Activated T-cell treated with anti-CD3 and anti-CD28 coated beads, Interleukin-2, amount 50 U/mL, for 24 hours (primary cell): ENCODE data around the gene ISX.
"Not testable (repeated sequence)": the region's sequence is repeated elsewhere in the genome, so short reads cannot be mapped to it uniquely, and the experiment has no call there.

Experiments used
- DNase-seq: peaks from one replicate; pipeline ENCODE4 v3.0.0-alpha.2; 2020
- H3K27ac Mint-ChIP-seq: 2 replicates; pipeline ENCODE4 v1.8.0; 2020; ENCODE audit warnings: mild to moderate bottlenecking, mixed read lengths
- H3K27me3 Mint-ChIP-seq: 2 replicates; pipeline ENCODE4 v1.8.0; 2020; ENCODE audit warnings: mixed read lengths
- H3K36me3 Mint-ChIP-seq: 2 replicates; pipeline ENCODE4 v1.8.0; 2020; ENCODE audit warnings: low read depth, mixed read lengths
- H3K4me1 Mint-ChIP-seq: 2 replicates; pipeline ENCODE4 v1.8.0; 2020; ENCODE audit warnings: low read depth, mixed read lengths
- H3K4me3 Mint-ChIP-seq: 2 replicates; pipeline ENCODE4 v1.8.0; 2020; ENCODE audit warnings: mild to moderate bottlenecking, moderate library complexity, mixed read lengths
- H3K9me3 Mint-ChIP-seq: 2 replicates; pipeline ENCODE4 v1.8.0; 2020; ENCODE audit warnings: mixed read lengths

Gene ISX

GRCh38 chr22:35065796-35066218 is at the start of gene ISX:
Gene ISX (plus strand): TSS chr22:35066158. CDS start chr22:35067088, 930 bp downstream.
- H3K9me3 Mint-ChIP-seq: no peaks in the 10 kb centered on the region
- H3K27ac Mint-ChIP-seq: no peak within 1 kb of the TSS
- no peak within 1 kb of the TSS for H3K4me3 Mint-ChIP-seq
- H3K36me3 Mint-ChIP-seq: no peaks in the 10 kb centered on the region
- no peak for DNase-seq
- H3K27me3 Mint-ChIP-seq: peaks cover 2% of the 10 kb centered on the region
- H3K4me1 Mint-ChIP-seq: peaks cover 2% of the 10 kb centered on the region

DNA sequence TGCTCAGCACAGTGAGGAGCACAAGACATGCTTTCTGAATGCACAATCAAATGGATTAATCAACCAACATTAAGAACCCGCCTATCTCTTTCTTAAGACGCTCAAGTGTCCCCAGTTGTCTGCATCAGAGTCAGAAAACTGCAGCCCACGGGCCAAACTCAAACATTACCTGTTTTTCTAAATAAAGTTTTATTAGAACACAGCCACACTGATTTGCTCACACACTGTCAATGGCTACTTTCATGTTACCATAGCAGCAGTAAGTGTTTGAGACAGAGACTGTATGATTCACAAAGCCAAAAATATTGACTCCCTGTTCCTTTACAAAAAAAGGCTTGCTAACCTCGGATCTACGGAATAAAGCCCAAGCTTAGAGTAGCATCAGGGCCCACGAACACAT is 49.0 kb upstream of the ISX start:
- Mint-ChIP-seq H3K4me1 (no peaks in the 10 kb centered on the region), H3K27ac (no peak overlapping the region), H3K27me3 (peaks cover 9% of the 10 kb centered on the region), H3K4me3 (no peak overlapping the region), H3K36me3 (no peaks in the 10 kb centered on the region), H3K9me3 (no peaks in the 10 kb centered on the region)
- no peak for DNase-seq

- H3K4me3 Mint-ChIP-seq: no peak overlapping the region
- H3K36me3 Mint-ChIP-seq: no peaks in the 10 kb centered on the region
- DNase-seq: no peak
- H3K9me3 Mint-ChIP-seq: no peaks in the 10 kb centered on the region
- H3K4me1 Mint-ChIP-seq: no peaks in the 10 kb centered on the region
- H3K27me3 Mint-ChIP-seq: peaks cover 20% of the 10 kb centered on the region
- no peak overlapping the region for H3K27ac Mint-ChIP-seq
Observed at GRCh38 chr22:35018995-35019394, 47.0 kb upstream of the ISX start.

DNA sequence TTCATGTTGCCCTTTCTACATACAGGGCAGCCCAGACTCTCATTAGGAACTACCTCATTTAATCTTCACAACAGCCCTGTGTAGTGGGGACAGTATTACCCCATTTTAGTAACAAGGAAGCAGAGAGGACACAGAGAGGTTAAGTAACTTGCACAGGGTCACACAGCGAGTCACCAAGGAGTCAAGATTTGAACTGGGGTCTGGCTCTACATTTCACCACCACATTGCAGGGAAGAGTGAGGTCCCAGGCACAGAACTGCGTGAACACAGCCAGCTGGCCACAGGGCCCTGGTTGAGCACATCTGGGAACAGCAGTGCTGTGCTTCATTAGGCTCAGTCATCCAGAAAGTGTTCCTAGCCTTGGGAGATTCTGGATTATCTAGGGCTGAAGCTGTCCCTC is 45.4 kb upstream of the ISX start:
- Mint-ChIP-seq H3K4me3 (no peak overlapping the region), H3K27ac (no peak overlapping the region), H3K9me3 (no peaks in the 10 kb centered on the region), H3K4me1 (no peaks in the 10 kb centered on the region), H3K27me3 (peaks cover 31% of the 10 kb centered on the region), H3K36me3 (no peaks in the 10 kb centered on the region)
- no peak for DNase-seq

DNA sequence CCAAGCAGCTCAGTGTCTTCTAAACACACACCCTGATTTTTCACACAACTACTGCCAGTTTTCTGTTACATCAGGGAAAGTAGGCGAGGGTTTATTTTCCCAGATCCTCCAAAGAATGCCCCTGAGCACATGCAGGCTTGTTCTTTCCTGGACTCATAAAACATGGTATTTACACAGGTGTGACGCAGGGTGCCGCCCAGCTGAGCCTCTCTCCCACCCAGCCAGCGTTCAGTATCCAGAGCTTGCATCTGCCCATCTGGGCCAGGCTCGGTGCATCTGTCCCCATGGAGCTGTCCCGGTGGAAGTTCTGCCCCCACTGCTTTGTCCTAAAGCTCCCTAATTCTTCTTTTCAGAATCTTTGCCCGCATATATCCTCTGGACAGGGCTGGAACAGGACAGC is 44.8 kb upstream of the ISX start:
- H3K4me3 Mint-ChIP-seq: no peak overlapping the region
- no peaks in the 10 kb centered on the region for H3K4me1 Mint-ChIP-seq
- H3K36me3 Mint-ChIP-seq: no peaks in the 10 kb centered on the region
- H3K9me3 Mint-ChIP-seq: no peaks in the 10 kb centered on the region
- H3K27me3 Mint-ChIP-seq: peaks cover 36% of the 10 kb centered on the region
- DNase-seq: no peak
- no peak overlapping the region for H3K27ac Mint-ChIP-seq

DNA sequence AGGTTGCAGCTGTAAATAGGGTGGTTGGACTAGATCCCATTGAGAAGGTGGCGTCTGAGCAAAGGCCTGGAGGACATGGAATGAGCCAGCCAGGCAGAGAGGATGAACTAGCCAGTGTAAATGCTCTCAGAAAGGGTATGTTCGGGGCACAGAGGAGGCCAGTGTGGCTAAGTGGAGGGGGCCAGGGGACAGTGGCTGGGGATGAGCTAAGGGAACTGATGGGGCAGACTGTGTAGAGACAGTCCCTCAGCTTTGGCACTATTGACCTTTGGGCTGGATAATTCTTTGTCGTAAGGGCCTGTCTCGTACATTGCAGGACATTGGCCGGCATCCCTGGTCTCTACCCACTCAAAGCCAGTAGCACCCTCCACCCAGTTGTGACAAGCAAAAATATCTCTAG is 43.7 kb upstream of the ISX start:
- Mint-ChIP-seq H3K27ac (no peak overlapping the region), H3K4me3 (no peak overlapping the region), H3K36me3 (no peaks in the 10 kb centered on the region), H3K4me1 (no peaks in the 10 kb centered on the region), H3K27me3 (peaks cover 45% of the 10 kb centered on the region), H3K9me3 (no peaks in the 10 kb centered on the region)
- no peak for DNase-seq

- H3K27ac Mint-ChIP-seq: no peak overlapping the region
- no peaks in the 10 kb centered on the region for H3K9me3 Mint-ChIP-seq
- peaks cover 60% of the 10 kb centered on the region for H3K27me3 Mint-ChIP-seq
- peak; percentile 69 for DNase-seq
- no peaks in the 10 kb centered on the region for H3K36me3 Mint-ChIP-seq
- H3K4me3 Mint-ChIP-seq: no peak overlapping the region
- no peaks in the 10 kb centered on the region for H3K4me1 Mint-ChIP-seq
Observed at GRCh38 chr22:35023692-35024363, 42.1 kb upstream of the ISX start.

DNA sequence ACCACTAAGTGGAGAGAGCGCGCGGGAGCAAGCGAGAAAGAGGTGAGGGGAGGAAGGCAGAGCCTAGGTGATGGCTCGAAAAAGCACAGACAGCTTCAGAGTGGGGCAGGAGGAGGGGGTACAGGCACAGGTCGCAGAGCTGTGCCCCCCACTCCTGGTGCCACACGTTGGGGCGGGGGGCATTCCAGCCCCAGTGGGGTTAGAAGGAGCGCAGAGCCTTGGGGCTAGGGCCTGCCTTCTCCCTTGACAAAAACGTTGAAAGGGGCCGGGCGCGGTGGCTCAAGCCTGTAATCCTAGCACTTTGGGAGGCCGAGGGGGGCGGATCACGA is 41.6 kb upstream of the ISX start:
- no peak overlapping the region for H3K27ac Mint-ChIP-seq
- H3K36me3 Mint-ChIP-seq: no peaks in the 10 kb centered on the region
- no peak overlapping the region for H3K4me3 Mint-ChIP-seq
- DNase-seq: no peak
- peaks cover 63% of the 10 kb centered on the region for H3K27me3 Mint-ChIP-seq
- no peaks in the 10 kb centered on the region for H3K4me1 Mint-ChIP-seq
- H3K9me3 Mint-ChIP-seq: no peaks in the 10 kb centered on the region

DNA sequence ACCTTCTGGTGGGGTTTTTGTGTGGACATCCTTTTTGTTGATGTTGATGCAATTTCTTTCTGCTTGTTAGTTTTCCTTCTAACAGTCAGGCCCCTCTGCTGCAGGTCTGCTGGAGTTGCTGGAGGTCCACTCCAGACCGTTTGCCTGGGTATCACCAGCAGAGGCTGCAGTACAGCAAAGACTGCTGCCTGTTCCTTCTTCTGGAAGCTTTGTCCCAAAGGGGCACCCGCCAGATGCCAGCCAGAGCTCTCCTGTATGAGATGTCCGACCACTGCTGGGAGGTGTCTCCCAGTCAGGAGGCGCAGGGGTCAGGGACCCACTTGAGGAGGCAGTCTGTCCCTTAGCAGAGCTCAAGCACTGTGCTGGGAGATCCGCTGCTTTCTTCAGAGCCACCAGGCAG is 35.8 kb upstream of the ISX start:
- not testable (repeated sequence) for H3K4me3 Mint-ChIP-seq, H3K27ac Mint-ChIP-seq, H3K4me1 Mint-ChIP-seq, H3K9me3 Mint-ChIP-seq, DNase-seq, H3K36me3 Mint-ChIP-seq
- peaks cover 56% of the 10 kb centered on the region for H3K27me3 Mint-ChIP-seq

DNA sequence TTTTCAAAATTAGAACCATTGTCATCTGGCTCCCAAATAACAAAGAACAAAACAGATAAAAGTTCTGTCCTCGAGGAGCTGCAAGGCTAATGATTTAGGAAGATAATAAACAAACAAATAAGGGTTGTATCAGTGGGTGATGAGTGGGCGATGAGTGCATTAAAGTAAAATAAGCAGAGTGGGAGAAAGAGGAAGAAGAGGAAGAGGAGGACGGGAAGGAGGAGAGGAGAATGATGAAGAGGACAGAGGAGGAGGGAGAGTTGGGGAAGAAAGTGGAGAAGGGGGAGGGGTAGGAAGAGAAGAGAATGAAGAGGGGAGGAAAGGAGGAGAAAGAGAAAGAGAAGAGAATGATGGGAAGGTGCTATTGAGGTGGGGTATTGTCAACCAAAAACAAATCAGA is 33.4 kb upstream of the ISX start:
- Mint-ChIP-seq H3K4me1 (no peaks in the 10 kb centered on the region), H3K27ac (no peak overlapping the region), H3K36me3 (no peaks in the 10 kb centered on the region), H3K9me3 (no peaks in the 10 kb centered on the region), H3K27me3 (peaks cover 36% of the 10 kb centered on the region), H3K4me3 (no peak overlapping the region)
- DNase-seq: no peak

GRCh38 chr22:35033635-35034296 is 32.2 kb upstream of the ISX start:
- no peak overlapping the region for H3K27ac Mint-ChIP-seq
- H3K9me3 Mint-ChIP-seq: no peaks in the 10 kb centered on the region
- H3K4me3 Mint-ChIP-seq: no peak overlapping the region
- peaks cover 28% of the 10 kb centered on the region for H3K27me3 Mint-ChIP-seq
- no peaks in the 10 kb centered on the region for H3K36me3 Mint-ChIP-seq
- DNase-seq: no peak
- H3K4me1 Mint-ChIP-seq: no peaks in the 10 kb centered on the region

- Mint-ChIP-seq H3K9me3 (no peaks in the 10 kb centered on the region), H3K36me3 (no peaks in the 10 kb centered on the region), H3K4me3 (no peak overlapping the region), H3K4me1 (no peaks in the 10 kb centered on the region), H3K27me3 (peaks cover 20% of the 10 kb centered on the region), H3K27ac (no peak overlapping the region)
- no peak for DNase-seq
Observed at GRCh38 chr22:35034963-35035362, 31.0 kb upstream of the ISX start.

GRCh38 chr22:35037089-35037488 is 28.9 kb upstream of the ISX start:
- Mint-ChIP-seq H3K27me3 (peaks cover 4% of the 10 kb centered on the region), H3K36me3 (no peaks in the 10 kb centered on the region), H3K4me3 (no peak overlapping the region), H3K27ac (no peak overlapping the region), H3K9me3 (no peaks in the 10 kb centered on the region), H3K4me1 (no peaks in the 10 kb centered on the region)
- no peak for DNase-seq

- H3K9me3 Mint-ChIP-seq: no peaks in the 10 kb centered on the region
- H3K27ac Mint-ChIP-seq: no peak overlapping the region
- no peaks in the 10 kb centered on the region for H3K36me3 Mint-ChIP-seq
- H3K4me3 Mint-ChIP-seq: no peak overlapping the region
- no peak for DNase-seq
- no peaks in the 10 kb centered on the region for H3K4me1 Mint-ChIP-seq
- peaks cover 10% of the 10 kb centered on the region for H3K27me3 Mint-ChIP-seq
Observed at GRCh38 chr22:35039625-35040024, 26.3 kb upstream of the ISX start.

- no peak overlapping the region for H3K27ac Mint-ChIP-seq
- no peaks in the 10 kb centered on the region for H3K4me1 Mint-ChIP-seq
- peaks cover 24% of the 10 kb centered on the region for H3K27me3 Mint-ChIP-seq
- H3K36me3 Mint-ChIP-seq: no peaks in the 10 kb centered on the region
- H3K4me3 Mint-ChIP-seq: no peak overlapping the region
- DNase-seq: no peak
- H3K9me3 Mint-ChIP-seq: no peaks in the 10 kb centered on the region
Observed at GRCh38 chr22:35043252-35043933, 22.6 kb upstream of the ISX start.
